ENCODE results near the gene GMEB2.
"Not testable (repeated sequence)": the region's sequence is repeated elsewhere in the genome, so short reads cannot be mapped to it uniquely, and the experiment has no call there.

GMEB2 gene

DNA sequence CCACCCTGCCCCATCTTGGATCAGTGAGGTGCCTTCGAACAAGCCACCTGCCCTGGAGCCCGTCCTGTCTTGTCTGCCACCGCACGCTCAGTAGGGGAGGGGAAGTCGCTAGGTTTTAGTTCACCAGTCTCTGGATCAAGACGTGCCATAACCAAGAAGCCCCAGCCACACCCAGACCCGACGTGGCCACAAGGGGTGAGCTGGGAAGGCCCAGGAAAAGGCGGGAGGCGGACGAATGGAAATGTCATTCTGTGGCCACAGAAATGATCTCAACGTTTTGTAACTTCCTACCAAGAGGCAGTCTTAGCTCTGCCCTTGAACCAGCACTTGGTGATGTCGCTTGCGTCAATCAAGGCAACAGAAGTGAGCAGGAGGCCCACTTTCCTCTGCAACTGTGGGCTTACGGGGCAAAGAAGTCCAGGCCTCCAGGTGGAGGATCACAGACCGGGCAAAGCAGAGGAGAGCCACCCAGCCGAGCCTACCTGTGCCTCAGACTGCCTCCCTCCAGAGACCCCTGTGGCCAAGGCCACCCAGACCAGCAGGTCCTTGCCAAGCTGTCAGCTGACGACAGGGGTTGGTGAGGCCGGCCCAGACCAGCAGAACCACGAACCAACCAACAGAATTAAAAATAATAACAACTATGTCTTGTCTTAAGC is 14.5 kb downstream of the GMEB2 start:
- DNase-seq (ENCODE audit: low read depth): no peak

DNA sequence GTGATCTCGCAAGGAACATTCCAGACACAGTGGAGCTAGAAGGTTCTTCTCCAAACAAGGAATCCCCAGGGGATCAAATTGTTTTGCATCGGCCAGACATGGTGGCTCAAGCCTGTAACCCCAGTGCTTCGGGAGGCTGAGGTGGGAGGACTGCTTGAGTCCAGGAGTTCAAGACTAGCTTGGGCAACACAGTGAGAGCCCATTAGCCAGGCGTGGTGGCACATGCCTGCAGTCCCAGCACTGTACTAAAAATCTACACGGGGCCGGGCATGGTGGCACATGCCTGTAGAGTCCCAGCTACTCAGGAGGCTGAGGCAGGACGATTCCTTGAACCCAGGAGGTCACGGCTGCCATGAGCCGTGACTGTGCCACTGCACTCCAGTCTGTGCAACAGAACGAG is 15.3 kb downstream of the GMEB2 start:
- DNase-seq (ENCODE audit: low read depth): no peak

DNA sequence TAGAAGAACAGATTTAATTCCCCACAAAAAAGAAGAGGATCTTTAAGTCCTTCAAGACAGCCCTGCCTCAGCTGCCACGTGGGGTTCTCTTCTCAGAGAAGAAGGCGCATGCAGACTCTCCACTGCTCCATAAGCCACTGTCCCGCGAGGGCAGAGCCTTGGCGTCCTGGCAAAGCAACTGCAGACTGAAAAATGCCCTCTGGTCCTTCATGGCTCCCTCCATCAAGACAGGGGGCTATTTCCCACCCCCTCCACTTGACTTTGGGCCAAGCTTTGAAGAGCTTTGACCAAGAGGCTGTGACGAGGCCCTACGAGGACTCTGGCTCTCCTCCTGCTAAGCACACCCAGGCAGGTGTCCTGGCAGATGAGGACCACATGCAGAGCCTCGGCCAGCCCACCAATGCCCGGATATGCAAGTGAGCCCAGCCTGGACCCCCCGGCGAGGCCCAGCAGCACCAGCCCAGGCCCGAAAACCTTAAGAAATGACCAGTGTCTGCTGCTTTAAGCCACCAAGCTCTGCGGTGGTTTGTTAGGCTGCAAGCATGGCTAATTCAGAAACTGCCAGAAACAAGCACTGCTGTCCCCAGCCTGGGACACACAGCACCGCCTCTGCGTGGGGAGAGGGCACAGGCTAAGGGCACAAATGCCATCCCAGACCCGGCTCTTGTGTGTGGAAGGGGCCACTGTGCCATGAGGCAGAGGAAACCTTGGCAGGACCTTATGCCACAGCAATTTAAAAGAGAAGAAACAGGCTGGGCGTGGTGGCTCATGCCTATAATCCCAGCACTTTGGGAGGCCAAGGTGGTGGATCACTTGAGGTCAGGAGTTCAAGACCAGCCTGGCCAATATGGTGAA is 16.1 kb downstream of the GMEB2 start:
- DNase-seq (ENCODE audit: low read depth): no peak

DNA sequence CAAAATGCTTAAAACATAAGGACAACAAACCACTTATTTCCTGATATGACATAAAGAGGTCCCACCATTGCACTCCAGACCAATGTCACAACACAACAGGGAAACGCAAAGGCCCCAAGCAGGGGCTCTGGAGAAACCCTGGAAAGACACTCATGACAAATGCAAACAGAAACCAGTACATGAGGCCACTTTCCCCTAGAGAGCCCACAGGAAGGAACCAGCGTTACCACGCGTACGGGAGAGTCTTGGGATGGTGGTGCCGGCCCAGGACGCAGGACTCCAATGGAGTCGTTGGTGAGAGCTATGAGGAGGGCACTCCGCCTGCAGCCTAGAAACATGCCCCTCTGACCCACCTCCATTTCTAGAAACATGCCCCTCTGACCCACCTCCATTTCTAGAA is 20.2 kb downstream of the GMEB2 start:
- no peak for DNase-seq (ENCODE audit: low read depth)

DNA sequence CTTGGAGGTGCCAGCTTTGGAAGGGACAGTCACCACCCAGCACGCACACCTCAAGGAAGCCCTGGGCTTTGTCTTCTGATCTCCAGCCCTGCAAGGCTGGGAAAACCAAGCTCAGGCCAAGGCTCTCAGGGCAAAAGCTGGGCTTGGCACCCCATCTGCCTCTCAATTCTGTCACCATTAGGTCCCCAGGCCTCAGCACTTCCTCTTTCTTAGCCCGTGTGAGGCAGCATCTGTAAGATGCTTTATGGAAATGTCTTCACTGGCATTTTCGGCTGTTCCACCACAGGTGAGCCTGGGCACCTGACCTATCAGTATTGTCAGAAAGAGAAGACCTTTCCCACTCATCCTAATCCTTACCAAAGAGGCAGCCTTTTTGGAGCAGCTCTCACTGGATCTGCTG is 24.6 kb downstream of the GMEB2 start:
- no peak for DNase-seq (ENCODE audit: low read depth)

DNA sequence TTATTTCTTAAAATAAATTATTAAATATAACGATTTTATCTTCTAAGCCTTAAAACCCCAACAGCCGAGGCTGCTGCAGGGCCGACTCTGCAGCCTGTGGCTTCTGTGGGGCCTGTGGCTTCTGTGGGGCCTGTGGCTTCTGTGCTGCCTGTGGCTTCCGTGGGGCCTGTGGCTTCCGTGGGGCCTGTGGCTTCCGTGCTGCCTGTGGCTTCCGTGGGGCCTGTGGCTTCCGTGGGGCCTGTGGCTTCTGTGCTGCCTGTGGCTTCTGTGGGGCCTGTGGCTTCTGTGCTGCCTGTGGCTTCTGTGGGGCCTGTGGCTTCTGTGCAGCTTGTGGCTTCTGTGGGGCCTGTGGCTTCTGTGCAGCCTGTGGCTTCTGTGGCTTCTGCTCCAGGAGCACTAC is 25.2 kb downstream of the GMEB2 start:
- not testable (repeated sequence) for DNase-seq (ENCODE audit: low read depth)

DNA sequence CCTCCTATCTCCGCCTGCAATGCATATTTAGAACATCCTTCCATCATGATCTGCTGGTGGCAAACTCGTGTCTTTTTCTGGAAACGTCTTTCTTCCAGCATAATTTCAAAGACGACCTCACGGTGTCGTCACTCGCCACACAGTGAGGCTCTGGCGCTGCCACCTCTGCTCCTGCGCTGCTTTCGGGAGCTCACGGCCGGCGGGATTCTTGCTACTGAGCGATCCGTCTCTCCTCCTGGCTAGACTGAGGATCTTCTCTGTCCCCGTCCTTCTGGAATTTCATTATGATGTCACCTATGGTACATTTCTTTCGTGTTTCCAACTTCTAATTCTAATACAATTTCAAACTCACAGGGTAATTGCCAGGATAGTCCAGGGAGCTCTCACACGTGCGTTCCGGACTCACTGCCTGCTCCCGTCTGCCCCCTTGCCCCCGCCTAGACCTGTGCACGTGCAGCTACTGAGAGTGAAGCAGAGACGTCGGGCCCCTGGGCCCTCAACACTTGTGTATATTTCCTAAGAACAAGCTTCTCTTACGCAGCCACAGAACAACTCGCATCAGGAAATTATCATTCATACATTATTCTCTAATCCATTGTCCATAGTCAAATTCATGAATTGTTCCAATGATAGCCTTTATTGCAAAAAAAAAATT is 27.4 kb downstream of the GMEB2 start:
- no peak for DNase-seq (ENCODE audit: low read depth)

DNA sequence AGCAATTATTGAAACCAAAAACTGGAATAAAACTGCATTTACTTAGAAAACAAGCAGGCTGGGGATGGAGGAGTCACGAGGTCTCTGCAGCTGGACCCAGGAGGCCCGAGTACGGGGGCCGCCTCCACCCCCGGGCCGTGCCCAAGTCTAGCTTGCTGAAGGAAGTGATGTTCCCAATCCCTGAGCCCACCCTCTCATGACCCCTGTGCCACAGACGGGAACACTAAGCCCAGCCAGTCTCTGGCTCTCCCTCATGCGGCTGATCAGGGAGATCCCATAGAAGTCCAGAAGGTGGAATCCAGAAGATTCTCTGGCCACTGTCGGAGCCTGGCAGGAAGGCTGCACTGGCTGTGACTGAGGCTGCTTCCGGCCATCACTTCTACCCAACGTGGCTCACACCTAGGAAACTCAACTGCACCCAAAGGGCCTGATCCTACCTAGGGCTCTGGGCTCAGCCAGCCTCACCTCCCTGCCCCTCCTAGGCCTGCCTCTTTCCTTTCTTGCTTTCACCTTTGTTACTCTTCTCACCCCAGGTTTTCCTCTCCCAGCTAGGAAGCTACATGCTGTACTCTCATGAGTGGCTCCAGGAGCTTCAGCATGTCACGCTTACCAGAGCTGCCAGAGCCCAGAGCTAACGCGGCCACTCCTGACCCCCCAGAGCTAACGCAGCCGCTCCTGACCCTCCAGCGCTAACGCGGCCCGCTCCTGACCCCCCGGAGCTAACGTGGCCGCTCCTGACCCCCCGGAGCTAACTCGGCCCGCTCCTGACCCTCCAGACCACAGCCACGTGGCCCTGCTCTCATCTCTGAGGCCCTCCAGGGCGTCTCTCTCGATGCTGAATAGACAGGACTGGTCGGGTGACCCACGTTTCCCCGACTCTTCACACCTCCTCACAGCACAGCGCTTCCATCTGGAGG is 28.2 kb downstream of the GMEB2 start:
- DNase-seq (ENCODE audit: low read depth): no peak

DNA sequence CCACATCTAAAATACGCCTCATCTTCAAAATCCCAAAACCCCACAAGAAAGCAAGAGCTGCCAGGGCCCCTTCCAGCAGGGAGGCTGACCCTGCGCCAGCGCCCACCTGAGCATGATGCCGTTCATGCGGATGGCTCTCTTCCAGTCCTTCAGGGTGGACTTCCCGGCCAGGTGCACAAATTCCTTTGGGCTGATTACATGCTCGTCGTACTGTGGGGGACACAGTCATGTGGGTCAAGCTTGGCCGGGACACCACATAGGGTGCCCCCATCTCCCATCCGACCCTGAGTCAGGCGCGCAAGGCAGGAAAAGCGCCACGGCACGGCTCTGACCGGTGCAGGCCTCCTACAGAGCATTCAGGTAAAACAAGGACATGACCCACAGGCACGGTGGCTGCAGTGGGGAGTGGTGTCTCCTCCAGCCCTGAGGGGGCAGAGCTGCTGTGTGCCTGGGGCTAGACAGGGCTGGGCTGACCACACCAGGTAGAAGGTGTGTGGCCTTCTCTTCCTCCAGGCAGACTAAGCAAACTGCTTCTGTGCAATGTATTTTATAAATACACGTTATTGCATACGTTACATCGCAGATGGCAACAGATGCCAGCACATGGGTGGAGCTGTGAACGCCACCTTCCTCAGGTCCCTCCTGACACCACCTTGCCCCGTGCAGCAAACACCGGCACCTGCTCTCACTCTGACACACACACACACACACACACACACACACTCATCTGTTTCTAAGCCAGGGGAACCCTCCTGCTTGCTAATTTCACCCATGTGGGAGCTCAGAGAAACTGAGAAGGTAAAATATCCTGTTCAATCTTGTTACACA is 29.0 kb downstream of the GMEB2 start:
- no peak for DNase-seq (ENCODE audit: low read depth)

DNA sequence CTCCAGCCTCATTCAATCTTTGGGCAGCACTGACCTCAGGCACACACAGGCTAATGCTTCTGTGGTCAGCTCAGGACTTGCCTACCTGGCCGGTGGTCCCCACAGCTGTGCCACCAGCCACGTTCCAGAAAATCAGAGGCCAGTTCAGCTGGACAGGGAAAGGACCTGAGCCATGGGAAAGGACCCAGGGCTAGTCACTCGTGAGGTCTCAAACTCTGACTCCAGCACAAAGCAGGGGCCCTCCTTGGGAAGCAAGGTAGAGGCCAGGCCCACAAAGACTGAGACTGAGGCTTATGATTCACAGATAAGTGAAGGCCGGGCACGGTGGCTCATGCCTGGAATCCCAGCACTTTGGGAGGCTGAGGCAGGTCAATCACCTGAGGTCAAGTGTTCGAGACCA is 30.5 kb downstream of the GMEB2 start:
- no peak for DNase-seq (ENCODE audit: low read depth)

DNA sequence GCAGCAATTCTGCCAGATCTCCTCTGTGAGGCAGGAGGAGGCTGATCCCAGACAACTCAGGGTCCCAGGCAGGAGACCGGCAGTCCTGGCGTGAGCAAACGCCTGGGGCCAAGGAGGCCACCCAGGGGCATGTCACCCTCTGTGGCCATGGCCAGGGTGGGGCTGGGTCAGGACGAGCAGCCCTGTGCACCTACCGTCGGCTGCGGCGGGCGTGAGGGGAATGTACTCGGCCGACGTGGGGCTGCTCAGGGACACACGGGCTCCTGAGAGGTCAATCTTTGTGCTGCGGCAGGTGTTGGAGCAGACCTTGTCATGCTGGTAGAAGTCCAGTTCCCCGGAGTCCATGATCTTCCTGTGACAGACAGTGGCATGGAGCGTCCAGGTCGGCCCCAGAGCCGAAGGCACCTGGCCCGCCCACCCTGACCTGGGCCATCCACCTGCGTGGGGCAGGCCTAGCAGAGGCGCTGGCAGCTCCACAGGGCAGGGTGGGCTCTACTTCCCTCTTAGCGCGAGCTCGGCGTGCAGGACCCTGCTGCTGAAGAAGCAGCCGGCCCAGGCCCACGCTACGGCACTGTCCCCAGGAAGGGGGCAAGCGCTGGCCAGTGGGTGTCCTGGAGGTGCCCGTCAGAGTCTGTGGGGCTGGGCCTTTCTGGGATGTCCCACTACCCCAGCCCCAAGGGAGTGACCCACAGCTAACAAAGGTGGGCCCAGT is 31.3 kb downstream of the GMEB2 start:
- no peak for DNase-seq (ENCODE audit: low read depth)

DNA sequence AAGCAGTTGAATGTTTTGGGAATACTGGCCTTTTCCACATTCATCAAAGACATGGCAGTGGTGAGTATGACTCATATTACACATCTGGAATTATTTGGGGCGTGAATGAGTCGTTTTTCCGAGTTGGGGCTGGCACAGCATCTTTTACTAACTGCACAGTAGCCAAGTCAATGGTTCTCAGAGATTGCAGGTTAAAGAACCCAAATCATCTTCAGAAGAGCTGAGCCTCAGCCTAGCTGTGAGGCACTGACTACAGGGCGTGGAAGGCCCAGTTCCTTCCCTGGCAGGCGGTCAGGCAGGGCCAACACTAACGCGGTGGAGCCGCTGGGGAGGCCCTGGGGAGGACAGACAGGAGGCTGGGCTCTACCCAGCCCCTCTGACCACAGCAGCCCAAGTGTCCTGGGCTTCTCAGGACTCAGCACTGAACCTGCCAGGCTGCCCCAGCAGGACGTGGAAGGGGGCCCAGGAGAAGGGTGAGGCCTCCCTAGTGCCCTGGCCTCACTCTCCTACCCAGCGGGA is 32.8 kb downstream of the GMEB2 start:
- DNase-seq (ENCODE audit: low read depth): no peak

DNA sequence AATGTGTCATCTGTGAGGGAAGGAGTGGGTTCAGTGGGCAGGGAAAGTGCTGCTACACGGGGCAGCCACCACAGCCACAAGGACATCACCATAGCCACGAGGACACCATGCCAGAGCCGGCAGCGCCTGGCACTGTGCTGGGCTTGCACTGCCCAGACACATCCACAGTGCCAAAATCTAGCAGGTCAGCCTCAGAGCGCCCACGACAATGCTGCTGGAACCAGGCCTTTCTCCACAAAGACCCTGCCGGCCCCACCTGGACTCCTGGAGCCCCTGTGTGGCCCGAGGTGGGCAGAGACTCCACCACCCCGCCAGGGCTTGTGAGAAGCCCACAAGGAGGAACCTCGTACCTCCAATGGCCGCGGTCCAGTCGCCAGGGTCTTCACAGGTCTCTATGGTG is 34.2 kb downstream of the GMEB2 start:
- DNase-seq (ENCODE audit: low read depth): no peak

DNA sequence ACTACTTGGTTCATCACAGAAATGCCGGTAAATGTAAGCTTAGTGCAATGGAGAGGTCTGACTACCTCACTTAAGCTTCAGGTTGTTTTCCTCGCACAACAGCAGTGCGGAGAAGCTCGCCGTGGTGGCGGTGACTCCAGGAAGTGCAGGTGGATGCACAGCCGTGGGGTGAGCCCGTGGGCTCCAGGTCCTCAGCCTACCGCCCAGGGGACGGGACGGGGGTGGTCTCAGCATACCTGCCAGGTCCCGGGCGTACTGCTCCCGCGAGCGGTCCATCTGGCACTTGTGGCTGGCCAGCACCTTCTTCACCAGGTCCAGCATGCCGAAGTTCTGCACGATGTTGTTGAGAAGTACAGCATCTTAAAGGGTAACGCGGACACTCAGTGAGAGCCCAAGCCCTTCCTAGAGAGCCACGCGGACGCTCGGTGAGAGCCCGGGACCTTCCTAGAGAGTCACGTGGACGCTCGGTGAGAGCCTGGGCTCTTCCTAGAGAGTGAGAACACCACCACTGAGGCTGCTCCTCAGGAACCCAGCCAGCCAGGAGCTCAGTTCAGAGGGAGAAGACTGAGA is 35.0 kb downstream of the GMEB2 start:
- no peak for DNase-seq (ENCODE audit: low read depth)

DNA sequence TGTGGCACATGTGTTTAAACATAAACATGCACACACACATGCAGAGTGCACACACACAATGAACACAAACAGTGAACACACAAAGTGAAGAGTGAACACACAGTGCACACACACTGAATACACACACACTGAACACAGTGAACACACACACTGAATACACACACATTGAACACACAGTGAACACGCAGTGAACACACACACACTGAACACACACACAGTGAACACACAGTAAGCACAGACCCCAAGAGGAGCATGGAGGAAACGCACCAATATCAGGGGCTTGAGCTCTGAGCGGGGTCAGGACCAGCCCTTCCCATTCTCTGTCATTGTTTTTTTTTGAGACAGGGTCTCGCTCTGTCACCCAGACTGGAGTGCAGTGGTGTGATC is 35.8 kb downstream of the GMEB2 start:
- no peak for DNase-seq (ENCODE audit: low read depth)

DNA sequence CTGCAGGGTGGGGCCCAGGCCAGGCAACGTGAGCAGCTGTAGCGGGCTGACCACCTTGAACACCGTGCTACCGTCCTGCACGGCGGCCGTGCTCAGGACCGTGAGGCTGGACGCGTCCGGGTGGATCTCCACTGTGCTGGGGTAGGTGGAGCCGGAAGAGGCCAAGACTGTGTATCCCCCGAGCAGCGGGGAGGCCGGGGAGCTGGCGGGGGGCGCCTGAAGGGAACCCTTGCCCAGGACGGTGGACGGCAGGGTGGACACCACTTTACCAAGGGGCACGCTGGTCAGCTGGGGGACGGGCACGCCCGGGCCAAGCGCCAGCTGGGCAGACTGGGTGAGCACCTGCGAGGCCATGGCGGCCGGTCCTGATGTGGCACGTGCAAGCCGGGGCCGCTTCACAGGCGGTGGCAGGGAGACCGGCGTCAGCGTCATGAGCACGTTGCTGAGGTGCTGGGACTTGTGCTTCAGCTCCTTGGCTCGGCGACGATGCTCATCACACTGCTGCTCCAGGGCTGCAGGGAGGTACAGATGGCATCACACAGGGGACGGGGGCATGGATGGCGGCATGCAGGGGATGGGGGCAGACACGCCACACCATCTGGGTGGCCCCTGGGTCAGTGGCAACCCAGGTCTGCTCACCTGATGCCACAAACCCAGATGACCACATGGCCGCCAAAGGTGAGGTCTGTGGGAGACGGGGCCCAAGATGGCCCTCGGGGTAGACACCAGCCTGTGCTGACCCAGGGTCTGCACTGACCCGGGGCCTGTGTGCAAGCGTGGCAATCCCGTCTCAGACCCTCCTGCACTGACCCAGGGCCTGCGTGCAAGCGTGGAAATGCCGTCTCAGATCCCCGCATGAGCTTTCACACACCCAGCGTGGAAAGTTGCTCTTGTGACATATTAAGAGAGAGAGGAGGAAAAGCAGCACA is 36.4 kb downstream of the GMEB2 start:
- DNase-seq (ENCODE audit: low read depth): no peak

DNA sequence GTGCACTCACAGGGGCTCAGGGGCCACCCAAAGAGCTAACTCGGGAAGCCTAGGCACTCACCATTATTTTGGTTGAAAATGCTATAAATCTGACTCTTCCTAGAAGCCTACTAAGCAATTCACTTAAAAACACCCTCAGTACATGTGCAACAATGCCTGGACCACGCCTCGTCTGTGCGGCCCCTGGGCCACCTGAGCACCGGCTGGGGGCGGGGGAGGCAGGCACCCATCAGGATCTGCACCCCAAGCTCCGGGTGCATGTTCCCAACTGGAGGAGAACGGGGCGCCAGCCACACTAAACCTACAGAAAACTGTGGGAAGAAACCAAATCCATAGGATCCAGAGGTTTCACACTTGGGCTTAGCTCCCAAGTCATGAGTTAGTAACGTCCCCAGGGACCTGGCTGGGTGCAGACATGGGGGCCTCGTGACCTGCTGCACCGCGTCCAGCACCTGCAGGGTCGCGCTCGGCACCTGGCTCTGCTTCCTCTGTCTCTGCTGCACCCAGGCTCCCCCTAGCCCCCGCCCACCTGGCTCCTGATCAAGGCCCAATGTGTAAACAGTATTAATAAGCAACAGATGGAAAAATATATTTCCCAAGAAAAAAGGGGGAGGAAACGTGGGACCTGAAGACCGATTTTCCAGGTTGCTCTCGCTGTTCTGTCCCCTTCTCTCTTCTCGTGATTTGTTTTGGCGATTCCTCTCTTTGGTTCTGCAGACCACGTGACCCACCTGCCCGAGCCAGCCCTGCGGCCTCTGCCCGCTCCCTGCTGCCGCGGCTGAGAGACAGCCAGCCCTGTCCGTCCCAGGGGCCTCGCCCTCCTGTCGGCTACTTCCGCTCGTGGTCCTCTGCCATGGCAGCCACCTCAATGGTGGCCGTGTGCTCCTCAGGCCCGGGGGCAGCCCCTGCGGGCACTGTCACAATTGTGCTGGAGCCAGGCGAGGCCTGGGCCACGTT is 37.4 kb downstream of the GMEB2 start:
- no peak for DNase-seq (ENCODE audit: low read depth)

DNA sequence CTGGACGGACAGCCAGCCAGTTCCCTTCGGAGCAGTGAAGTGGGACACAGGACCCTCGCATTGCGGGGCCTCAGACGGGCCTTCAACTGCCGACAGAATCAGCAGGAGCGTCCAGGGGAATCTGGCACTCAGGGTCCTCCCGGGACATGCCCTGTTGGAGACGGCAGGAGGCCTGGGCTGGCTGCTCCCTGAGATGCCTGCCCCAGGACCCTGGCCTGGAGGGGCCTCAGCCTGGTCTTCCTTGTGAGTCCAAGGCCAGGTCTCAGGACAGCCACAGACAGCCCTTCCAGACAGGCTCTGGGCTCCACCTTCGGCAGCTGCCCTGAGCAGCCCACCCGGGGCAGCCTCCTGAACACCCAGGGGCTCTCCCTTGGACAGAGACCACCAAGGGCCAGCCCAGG is 38.3 kb downstream of the GMEB2 start:
- DNase-seq (ENCODE audit: low read depth): no peak
